Panc1 (cell line): ENCODE results near the gene NEFH. TPM values are rescaled to one million over a fixed set of nuclear protein-coding genes. Genes with fewer than 3 reads are reported as not detected.

Source experiments
- ATAC-seq: fragments of 200-7000 bp; cut with Tn5 transposase; 2 replicates; pipeline ENCODE4 v1.9.1; 2020; ENCODE audit warnings: mild to moderate bottlenecking, moderate library complexity
- BruUV-seq: library from RNA; stranded (reverse); fragments of 400-500 nt; replicated peaks from 2 replicates; lab custom pipeline; 2021; lab: Mats Ljungman, UMichigan
- CTCF ChIA-PET: fragments of 300-600 bp; sonication (Branson Sonifier 250); formaldehyde crosslinking; loops from one replicate; lab custom pipeline; 2022; ENCODE audit warnings: antibody characterized with exemption; lab: Charles Lee
- POLR2A ChIA-PET: fragments of 300-600 bp; sonication (Branson Sonifier 250); formaldehyde crosslinking; loops from one replicate; lab custom pipeline; 2022; ENCODE audit warnings: antibody characterized with exemption; lab: Charles Lee
- DNase-seq: peaks from one replicate; pipeline ENCODE4 v3.0.0-alpha.2; 2010; ENCODE audit warnings: low read depth, low spot score
- H3K27ac ChIP-seq: 2 replicates; pipeline ENCODE4 v1.5.1; 2011; ENCODE audit warnings: mild to moderate bottlenecking, low read length, inconsistent platforms
- H3K27me3 ChIP-seq: fragments of 200-500 bp; sonication (Bioruptor generic); 2 replicates; pipeline ENCODE4 v1.6.0; 2014; ENCODE audit warnings: low read length, inconsistent platforms; ENCODE audit not compliant: control insufficient read depth, insufficient read depth
- H3K36me3 ChIP-seq: fragments of 200-500 bp; sonication (Bioruptor generic); 2 replicates; pipeline ENCODE4 v1.5.1; 2014; ENCODE audit warnings: inconsistent platforms, mild to moderate bottlenecking, low read length, moderate library complexity; ENCODE audit not compliant: control insufficient read depth, insufficient read depth
- H3K4me1 ChIP-seq: 2 replicates; pipeline ENCODE4 v1.5.1; 2011; ENCODE audit warnings: inconsistent platforms, mild to moderate bottlenecking, low read length, moderate library complexity; ENCODE audit not compliant: control insufficient read depth, insufficient read depth
- H3K4me3 ChIP-seq, 2 experiments: 2 replicates each; pipeline ENCODE4 v1.5.1; 2011 to 2012; ENCODE audit warnings: low read depth in 2 of 2, low read length in 2 of 2, mild to moderate bottlenecking in 2 of 2, inconsistent platforms in 1 of 2, moderate library complexity in 1 of 2
- H3K9me3 ChIP-seq: fragments of 200-500 bp; sonication (Bioruptor generic); 2 replicates; pipeline ENCODE4 v1.5.1; 2014; ENCODE audit warnings: low read depth, mild to moderate bottlenecking, inconsistent platforms, low read length, moderate library complexity; ENCODE audit not compliant: control insufficient read depth, insufficient read depth
- CTCF ChIP-seq: fragments of 450-650 bp; IDR thresholded peaks from 2 replicates; pipeline ENCODE4 v1.5.1; 2017; ENCODE audit warnings: mild to moderate bottlenecking
- POLR2AphosphoS5 ChIP-seq: IDR thresholded peaks from 2 replicates; pipeline ENCODE4 v1.6.1; 2012; ENCODE audit warnings: mild to moderate bottlenecking, low read depth, low read length, moderate library complexity
- REST ChIP-seq, 2 experiments: IDR thresholded peaks; 2 replicates each; pipeline ENCODE4 v1.6.1; 2011 to 2012; ENCODE audit warnings: low read depth in 2 of 2, control low read depth in 1 of 2, low read length in 1 of 2, mild to moderate bottlenecking in 1 of 2, moderate library complexity in 1 of 2; ENCODE audit not compliant: insufficient read depth in 1 of 2
- SIN3A ChIP-seq: IDR thresholded peaks from 2 replicates; pipeline ENCODE4 v1.6.1; 2012; ENCODE audit warnings: low read depth, mild to moderate bottlenecking, low read length, moderate library complexity, borderline replicate concordance; ENCODE audit not compliant: insufficient read depth
- TCF7L2 ChIP-seq: IDR thresholded peaks from 2 replicates; pipeline ENCODE4 v1.6.1; 2011; ENCODE audit warnings: mild to moderate bottlenecking, low read depth, low read length, inconsistent platforms
- in situ Hi-C: cut with HindIII; loops from 2 replicates; pipeline ENCODE4 v1.10.0; 2016; ENCODE audit warnings: low sequenced_read_pairs, low pct_unique_long_range_greater_than_20kb
- intact Hi-C: fragments of 100-400 bp; cut with micrococcal nuclease; formaldehyde crosslinking; loops from one replicate; pipeline ENCODE4 v1.10.0; 2022; ENCODE audit not compliant: unreplicated experiment
- total RNA-seq: library from RNA; stranded (reverse); gene quantifications from one replicate; pipeline ENCODE4 v1.2.1, GENCODE V29; 2021; ENCODE audit not compliant: unreplicated experiment

The NEFH gene
- total RNA-seq, 1 experiment from 2014 or later = 0.08 TPM

- ATAC-seq (no peak), DNase-seq (no peak)
- POLR2A ChIA-PET = no interaction called here
- H3K36me3 ChIP-seq = no peaks in the 10 kb centered on the region
- intact Hi-C loops (no loop called here), in situ Hi-C loops (no loop called here)
- H3K4me1 ChIP-seq = no peaks in the 10 kb centered on the region
- H3K9me3 ChIP-seq = no peaks in the 10 kb centered on the region
- no TSS peak for BruUV-seq
- H3K4me3 ChIP-seq = no peak overlapping the region
- no peak overlapping the region for H3K27ac ChIP-seq
- H3K27me3 ChIP-seq = no peaks in the 10 kb centered on the region
- CTCF ChIA-PET = no interaction called here
- TF ChIP-seq CTCF = no peak
- no peak for TF ChIP-seq REST (IDR thresholded peaks at IDR 0.05; ENCODE audit: insufficient read depth in 1 of 2, low read depth in 2 of 2, low read length in 1 of 2)
- TF ChIP-seq TCF7L2 = no peak
- TF ChIP-seq POLR2AphosphoS5 = no peak
- TF ChIP-seq SIN3A = no peak
These were observed 34.5 kb upstream of the NEFH start for GRCh38 chr22:29445508-29445907.

GRCh38 chr22:29447906-29448305, 32.1 kb upstream of the NEFH start:
- no peak for TF ChIP-seq TCF7L2
- no peak for TF ChIP-seq REST (IDR thresholded peaks at IDR 0.05; ENCODE audit: insufficient read depth in 1 of 2, low read depth in 2 of 2, low read length in 1 of 2)
- TF ChIP-seq POLR2AphosphoS5 = no peak
- TF ChIP-seq CTCF = no peak
- no peak for TF ChIP-seq SIN3A
- no peaks in the 10 kb centered on the region for H3K27me3 ChIP-seq
- H3K36me3 ChIP-seq = no peaks in the 10 kb centered on the region
- ChIA-PET POLR2A (no interaction called here), CTCF (no interaction called here)
- intact Hi-C loops (no loop called here), in situ Hi-C loops (no loop called here)
- H3K4me3 ChIP-seq = no peak overlapping the region
- H3K27ac ChIP-seq = no peak overlapping the region
- ATAC-seq = no peak
- no TSS peak for BruUV-seq
- DNase-seq = no peak
- H3K4me1 ChIP-seq = no peaks in the 10 kb centered on the region
- H3K9me3 ChIP-seq = no peaks in the 10 kb centered on the region
